Measurements from ENCODE around the gene DUOXA2. TPM values are rescaled to one million over a fixed set of nuclear protein-coding genes. Genes with fewer than 3 reads are reported as not detected.

Gene DUOXA2
- polyA plus RNA-seq, 1 donor (not counting 4 experiments of a cell fraction or from before 2014, with no cell fraction given) = not detected

- no peaks in the 10 kb centered on the region for H3K79me2 ChIP-seq (ENCODE audit: control insufficient read depth, insufficient read depth, low read length)
- H3K9me1 ChIP-seq (ENCODE audit: control insufficient read depth, extremely low read depth, insufficient read depth, low read length) = peaks cover 2% of the 10 kb centered on the region
- no peaks in the 10 kb centered on the region for H3K9me3 ChIP-seq (ENCODE audit: control insufficient read depth, low read depth, low read length)
- dilution Hi-C loops (cut with MboI; ENCODE audit: extremely low pct_ligation_motif_present, low sequenced_read_pairs) = no loop called here
- no peaks in the 10 kb centered on the region for H3K27me3 ChIP-seq (ENCODE audit: control insufficient read depth, extremely low read depth, insufficient read depth, low read length)
- H3K4me3 ChIP-seq (ENCODE audit: control insufficient read depth in 2 of 3, extremely low read depth in 1 of 3, insufficient read depth in 2 of 3, low read depth in 1 of 3, low read length in 3 of 3) = peak overlapping the region in 2 of 3 experiments; percentile 34 to 35
- peaks cover 35% of the 10 kb centered on the region for H3K4me1 ChIP-seq (ENCODE audit: control insufficient read depth, extremely low read depth, insufficient read depth, low read length)
- FAIRE-seq (peak; percentile 92), DNase-seq (ENCODE audit: low read depth, low spot score) (peak; percentile 89)
- H3K27ac ChIP-seq (ENCODE audit: control insufficient read depth, insufficient read depth, low read length) = peak overlapping the region; percentile 93
- H4K20me1 ChIP-seq (ENCODE audit: control insufficient read depth, extremely low read depth, insufficient read depth, low read length) = no peaks in the 10 kb centered on the region
- H2AFZ ChIP-seq (ENCODE audit: control insufficient read depth, low read length) = peak overlapping the region; percentile 33
- H3K36me3 ChIP-seq (ENCODE audit: control insufficient read depth in 2 of 2, extremely low read depth in 1 of 2, insufficient read depth in 2 of 2, low read length in 2 of 2) = peaks cover 16 to 18% of the 10 kb centered on the region in 2 experiments
- H3K9ac ChIP-seq (ENCODE audit: control insufficient read depth, extremely low read depth, insufficient read depth, low read length) = peak overlapping the region; percentile 55
- no peak for TF ChIP-seq EZH2 (IDR thresholded peaks at IDR 0.05; ENCODE audit: low read length)
- peak; percentile 90 to 97 (median 95) for TF ChIP-seq CTCF (optimal IDR thresholded peaks at IDR 0.05 in 1 of 3, IDR thresholded peaks at IDR 0.05 in 1 of 3, conservative IDR thresholded peaks at IDR 0.05 in 1 of 3; ENCODE audit: extremely low read depth in 1 of 3, insufficient read depth in 2 of 3, low read length in 3 of 3)
- H3K4me2 ChIP-seq (ENCODE audit: control insufficient read depth, extremely low read depth, insufficient read depth, low read depth, low read length) = peak overlapping the region; percentile 86
These were observed 48.8 kb downstream of the DUOXA2 start for GRCh38 chr15:45162771-45163507.

- dilution Hi-C loops (cut with MboI; ENCODE audit: extremely low pct_ligation_motif_present, low sequenced_read_pairs) = no loop called here
These were observed 49.4 kb downstream of the DUOXA2 start for GRCh38 chr15:45163508-45163856.

More at GRCh38 chr15:45163508-45163856, 49.4 kb downstream of the DUOXA2 start:
- no peak overlapping the region for H3K4me3 ChIP-seq (ENCODE audit: control insufficient read depth in 2 of 3, extremely low read depth in 1 of 3, insufficient read depth in 2 of 3, low read depth in 1 of 3, low read length in 3 of 3)
- TF ChIP-seq EZH2 (IDR thresholded peaks at IDR 0.05; ENCODE audit: low read length) = no peak
- no peak for TF ChIP-seq CTCF (optimal IDR thresholded peaks at IDR 0.05 in 1 of 3, IDR thresholded peaks at IDR 0.05 in 1 of 3, conservative IDR thresholded peaks at IDR 0.05 in 1 of 3; ENCODE audit: extremely low read depth in 1 of 3, insufficient read depth in 2 of 3, low read length in 3 of 3)
- peaks cover 2% of the 10 kb centered on the region for H3K9me1 ChIP-seq (ENCODE audit: control insufficient read depth, extremely low read depth, insufficient read depth, low read length)
- H3K36me3 ChIP-seq (ENCODE audit: control insufficient read depth in 2 of 2, extremely low read depth in 1 of 2, insufficient read depth in 2 of 2, low read length in 2 of 2) = peaks cover 16 to 18% of the 10 kb centered on the region in 2 experiments
- no peak overlapping the region for H2AFZ ChIP-seq (ENCODE audit: control insufficient read depth, low read length)
- no peaks in the 10 kb centered on the region for H4K20me1 ChIP-seq (ENCODE audit: control insufficient read depth, extremely low read depth, insufficient read depth, low read length)
- no peaks in the 10 kb centered on the region for H3K79me2 ChIP-seq (ENCODE audit: control insufficient read depth, insufficient read depth, low read length)
- peak overlapping the region; percentile 93 for H3K27ac ChIP-seq (ENCODE audit: control insufficient read depth, insufficient read depth, low read length)
- H3K4me1 ChIP-seq (ENCODE audit: control insufficient read depth, extremely low read depth, insufficient read depth, low read length) = peaks cover 30% of the 10 kb centered on the region
- peak overlapping the region; percentile 55 for H3K9ac ChIP-seq (ENCODE audit: control insufficient read depth, extremely low read depth, insufficient read depth, low read length)
- FAIRE-seq (peak; percentile 26), DNase-seq (ENCODE audit: low read depth, low spot score) (no peak)
- no peaks in the 10 kb centered on the region for H3K27me3 ChIP-seq (ENCODE audit: control insufficient read depth, extremely low read depth, insufficient read depth, low read length)
- H3K9me3 ChIP-seq (ENCODE audit: control insufficient read depth, low read depth, low read length) = no peaks in the 10 kb centered on the region
- no peak overlapping the region for H3K4me2 ChIP-seq (ENCODE audit: control insufficient read depth, extremely low read depth, insufficient read depth, low read depth, low read length)

Data from keratinocyte (primary cell).